ENCODE results near the gene MYL4.
"Not testable (repeated sequence)": the region's sequence is repeated elsewhere in the genome, so short reads cannot be mapped to it uniquely, and the experiment has no call there.

The MYL4 gene

DNA sequence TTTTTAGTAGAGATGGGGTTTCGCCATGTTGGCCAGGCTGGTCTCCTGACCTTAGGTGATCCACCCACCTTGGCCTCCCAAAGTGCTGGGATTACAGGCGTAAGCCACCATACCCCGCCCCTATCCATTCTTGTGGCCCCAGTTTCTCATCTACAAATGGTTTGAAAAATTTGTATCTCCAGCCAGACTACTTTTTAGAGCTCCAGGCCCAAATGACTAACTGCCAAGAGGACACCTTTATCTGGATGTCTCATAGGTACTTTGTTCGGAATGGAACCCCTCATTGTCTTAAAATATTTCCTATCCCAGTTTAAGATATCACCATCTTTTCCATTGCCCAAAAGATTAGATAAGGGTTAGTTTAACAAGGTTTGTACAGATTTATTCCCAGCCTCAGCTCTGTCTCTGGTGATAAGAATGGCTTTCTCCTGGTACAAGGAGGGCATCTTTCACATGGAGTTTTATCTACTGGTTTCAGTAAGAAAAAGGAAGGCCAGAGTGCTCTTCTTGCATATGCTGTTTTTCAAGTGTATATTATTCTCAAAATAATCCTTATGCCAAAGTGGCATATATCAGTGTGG lies 15.1 kb upstream of the MYL4 start:
- no peak for DNase-seq

DNA sequence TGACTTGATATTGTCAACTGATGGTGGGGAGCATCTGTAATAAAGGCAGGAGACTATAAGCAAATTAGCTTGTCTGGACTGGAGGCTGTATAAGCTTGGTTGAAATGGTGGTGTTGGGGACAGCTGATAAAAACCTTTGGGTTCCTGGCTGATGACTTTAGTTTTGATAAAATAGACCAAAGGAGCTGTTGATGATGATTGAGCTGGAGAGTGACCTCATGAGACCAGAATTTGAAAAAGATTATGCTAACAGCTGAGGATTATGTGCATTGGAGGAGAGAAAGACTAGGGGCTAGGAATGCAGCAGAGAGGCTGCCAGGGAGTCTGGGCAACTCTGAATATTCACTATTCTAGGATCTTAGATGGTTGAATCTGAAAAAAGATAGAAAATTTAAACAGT lies 11.3 kb upstream of the MYL4 start:
- DNase-seq, result no peak

DNA sequence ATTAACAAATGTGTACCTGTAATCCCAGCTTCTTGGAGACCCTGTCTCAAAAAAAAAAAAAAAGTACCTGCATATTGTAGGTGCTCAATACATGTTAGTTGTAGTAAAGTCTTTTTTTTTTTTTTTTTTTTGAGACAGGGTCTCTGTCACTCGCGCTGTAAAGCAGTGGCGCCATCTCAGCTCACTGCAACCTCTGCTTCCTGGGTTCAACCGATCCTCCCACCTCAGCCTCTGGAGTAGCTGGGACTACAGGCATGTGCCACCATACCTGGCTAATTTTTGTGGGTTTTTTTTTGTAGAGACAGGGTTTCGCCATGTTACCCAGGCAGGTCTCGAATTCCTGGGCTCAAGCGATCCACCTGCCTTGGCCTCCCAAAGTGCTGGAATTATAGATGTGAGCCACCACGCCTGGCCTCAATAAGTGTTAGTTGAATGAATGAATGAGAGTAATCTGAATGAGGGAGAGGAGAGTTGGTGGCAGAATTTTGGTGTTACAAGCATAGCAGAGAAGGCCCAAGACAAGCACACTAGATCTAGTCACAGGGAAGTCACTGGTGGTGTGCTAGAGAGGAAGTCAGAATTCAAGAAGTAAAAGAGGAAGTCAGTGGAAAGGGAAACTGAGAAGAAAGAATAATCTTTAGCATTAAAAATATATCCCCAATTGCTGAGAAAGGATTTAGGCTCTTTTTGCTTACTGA lies 9.4 kb upstream of the MYL4 start:
- DNase-seq, result no peak

DNA sequence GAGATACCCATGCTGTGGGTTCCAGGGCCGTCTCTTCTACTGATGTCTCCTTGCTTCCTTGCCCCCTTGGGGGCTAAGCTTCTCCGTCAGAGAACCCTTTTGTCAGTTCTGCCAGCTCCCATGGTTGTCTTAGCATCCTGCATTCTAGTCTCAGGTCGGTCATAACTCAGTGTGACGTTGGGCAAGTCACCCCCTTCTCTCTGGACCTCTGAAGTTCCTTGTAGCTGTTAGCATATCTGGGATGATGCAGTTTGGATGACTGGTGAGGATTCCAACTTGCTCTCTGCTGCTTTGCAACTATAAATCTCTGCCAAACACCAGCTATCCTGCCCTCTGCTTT lies 8.9 kb upstream of the MYL4 start:
- no peak for DNase-seq

DNA sequence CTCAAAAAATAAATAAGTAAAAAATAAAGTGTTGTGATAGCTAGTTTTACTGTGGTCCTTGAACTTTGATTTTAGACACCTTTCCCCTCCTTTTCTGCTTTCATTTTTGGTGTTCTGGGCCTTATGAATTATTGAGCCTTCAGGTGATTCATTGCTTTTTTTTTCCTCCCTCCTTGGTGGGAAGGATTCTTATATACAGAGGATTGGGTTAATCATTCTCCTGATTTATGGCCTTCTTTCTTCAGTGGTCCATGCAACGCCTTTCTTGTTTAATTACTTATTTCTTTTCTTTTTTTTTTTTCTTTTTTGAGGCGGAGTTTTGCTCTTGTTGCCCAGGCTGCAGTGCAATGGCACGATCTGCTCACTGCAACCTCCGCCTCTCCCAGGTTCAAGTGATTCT lies 8.0 kb upstream of the MYL4 start:
- DNase-seq, result no peak

DNA sequence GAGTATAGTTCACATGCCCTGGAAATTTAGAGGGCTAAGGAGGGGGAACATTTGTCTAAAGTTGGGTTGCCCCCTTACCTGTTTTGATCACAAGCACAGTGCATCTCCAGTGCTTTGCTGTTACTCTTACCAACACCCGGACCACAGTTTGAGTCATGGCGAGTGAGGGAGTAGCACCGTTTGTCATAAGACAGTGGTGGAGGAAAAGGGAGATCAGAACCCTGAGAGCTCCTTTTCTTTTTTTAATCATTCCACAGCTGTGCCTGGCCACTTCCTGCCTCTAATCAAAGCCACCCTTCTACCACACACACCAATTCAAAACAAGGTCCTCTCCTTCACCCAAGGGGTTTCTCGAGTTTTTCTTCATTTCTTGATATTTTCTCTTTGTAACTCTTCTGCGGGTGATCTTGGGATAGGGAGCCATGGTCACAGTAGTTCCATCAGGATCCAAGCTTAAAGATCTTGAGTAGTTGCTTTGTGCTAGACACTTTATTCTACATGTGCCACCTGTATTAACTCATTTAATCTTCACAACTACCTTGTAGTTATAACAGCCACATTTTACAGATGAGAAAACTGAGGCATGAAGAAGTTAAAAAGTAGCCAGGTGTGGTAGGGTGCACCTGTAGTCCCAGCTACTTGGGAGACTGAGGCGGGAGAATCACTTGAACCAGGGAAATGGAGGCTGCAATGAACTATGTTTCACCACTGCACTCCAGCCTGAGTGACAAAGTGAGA lies 5.0 kb upstream of the MYL4 start:
- no peak for DNase-seq

DNA sequence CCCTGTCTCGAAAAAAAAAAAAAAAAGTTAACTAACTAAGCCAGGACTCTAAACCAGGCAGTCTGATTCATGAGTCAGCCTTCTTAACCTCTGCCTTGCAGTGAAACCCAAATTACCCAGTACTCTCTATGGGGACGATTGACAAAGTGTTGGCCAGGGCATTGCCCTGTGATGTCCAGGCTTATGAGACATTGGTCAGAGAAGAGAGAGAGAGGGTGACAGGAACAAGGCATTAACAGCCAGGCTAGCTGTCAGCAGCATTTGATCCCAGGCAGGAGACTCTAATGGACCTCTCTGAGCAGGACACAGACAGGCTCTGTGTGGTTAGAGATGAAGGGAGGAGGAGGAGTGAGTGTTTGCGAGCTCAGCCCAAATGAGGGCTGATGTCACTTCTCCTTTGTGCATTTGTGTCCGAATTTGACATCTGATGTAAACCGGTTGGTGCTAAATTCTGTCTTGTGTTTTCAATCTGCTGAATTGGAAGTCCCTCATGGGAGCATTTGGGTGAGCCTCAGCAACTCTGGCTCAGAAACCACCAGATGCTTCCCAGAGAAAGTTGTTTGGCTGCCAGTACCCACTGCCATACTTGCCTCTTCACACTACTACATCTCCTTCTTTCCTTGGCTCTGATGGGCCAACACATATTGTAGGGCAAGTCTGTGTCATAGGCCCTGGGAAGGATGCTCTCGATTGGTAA lies 4.3 kb upstream of the MYL4 start:
- no peak for DNase-seq

DNA sequence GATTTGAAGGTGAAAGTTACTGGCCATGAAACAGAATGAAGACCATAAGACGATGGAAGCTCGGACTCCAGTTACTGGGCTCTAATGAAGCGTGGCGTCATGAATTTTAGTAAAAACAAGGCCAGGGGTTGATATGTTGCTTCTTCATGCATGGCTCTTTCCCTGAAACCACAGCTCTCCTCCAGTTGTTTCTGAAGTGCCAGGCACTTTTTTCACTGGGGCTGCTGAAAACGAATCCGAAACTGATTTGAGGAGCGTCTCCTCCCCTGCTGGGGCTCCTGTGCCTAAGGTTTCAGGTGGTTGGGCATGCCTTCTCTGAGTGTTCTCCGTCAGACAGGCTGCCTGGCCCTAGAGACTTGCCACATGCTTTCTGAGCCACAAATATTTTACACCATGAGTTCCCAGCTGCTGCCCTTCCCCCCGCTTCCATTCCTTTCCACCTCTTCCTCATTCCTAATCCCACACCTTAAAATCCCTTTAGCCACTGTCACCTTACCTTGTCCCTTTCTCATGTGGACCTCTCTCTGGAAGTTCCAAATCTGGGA lies 3.7 kb upstream of the MYL4 start:
- no peak for DNase-seq

DNA sequence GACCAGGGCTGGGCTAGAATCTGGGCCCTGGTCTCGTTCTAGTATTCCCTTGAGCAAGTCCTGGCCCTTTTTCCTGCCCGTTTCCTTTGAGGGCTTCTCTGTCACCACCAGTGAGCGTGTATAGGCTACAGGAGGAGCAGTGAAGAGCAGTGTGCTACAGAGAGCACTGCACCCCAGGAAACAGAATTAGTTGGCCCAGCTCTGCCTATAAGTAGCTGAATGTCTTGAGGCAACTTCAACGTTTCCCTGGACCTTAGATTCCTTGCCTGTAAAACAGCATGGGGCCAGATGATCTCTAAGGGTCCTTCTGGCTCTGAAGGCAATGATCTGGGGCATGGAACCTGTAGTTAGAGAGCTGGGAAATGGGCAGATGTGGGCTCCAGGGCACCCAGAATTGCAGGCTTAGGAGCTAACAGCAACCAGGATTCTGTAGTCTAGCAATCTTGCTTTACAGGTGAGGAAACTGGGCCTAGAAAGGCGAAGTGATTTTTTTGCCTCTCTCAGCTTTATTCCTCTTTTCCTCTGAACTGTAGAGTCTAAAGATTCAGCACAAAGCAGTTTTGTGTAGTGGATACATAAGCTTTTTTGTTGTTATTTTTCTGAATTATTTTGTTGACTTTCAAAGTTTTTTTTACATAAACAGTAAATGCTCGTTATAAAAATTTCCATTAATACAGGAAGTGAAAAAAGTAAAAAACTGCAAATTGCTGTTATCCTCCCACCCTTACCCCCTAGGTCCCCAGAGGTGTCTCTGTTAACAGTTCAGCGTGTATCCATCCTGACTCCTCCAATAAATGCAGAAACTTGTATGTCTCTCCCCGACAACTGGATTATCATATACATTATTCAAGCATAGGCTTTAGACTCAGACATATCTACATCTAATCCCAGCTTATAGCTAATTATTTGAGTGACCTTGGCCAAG lies 1.7 kb upstream of the MYL4 start:
- no peak for DNase-seq

DNA sequence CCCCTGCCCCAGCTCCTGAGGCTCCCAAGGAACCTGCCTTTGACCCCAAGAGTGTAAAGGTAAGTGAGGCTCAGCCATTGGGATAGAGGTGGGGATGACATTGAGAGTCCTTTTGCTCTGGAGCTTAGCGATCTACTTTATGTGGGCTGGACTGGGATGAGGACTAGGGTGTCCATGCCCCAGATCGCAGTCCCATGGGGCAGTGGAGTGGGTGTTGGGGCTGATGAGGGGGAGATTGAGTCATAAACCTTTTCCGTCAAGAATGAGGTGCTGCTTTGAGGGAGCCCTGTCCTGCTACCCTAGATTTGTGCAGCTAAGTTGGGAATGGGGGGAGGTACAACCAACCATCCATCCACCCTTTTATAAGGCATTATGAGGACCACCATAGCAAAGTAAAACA lies 351 bp downstream of the MYL4 start:
- no peak for DNase-seq

DNA sequence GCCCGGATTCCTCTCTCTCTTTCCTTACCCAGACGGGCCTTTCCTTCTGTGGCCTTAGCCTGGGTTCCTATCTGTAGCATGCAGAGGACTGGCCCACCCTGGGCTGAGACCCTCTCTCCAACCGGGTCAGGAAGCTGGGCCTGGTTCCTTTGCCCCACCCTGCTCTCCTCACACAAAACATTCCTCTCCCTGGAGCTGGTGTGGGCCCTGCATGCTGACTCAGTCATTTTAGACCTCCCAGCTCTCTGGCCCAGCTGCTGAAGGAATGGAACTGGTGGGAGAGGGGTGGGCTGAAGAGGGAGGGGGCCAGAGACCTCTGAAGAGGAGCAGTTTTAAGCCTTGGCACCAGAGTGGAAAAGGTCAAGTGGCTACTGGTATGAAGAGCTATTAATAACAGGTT lies 957 bp downstream of the MYL4 start:
- DNase-seq, result no peak

DNA sequence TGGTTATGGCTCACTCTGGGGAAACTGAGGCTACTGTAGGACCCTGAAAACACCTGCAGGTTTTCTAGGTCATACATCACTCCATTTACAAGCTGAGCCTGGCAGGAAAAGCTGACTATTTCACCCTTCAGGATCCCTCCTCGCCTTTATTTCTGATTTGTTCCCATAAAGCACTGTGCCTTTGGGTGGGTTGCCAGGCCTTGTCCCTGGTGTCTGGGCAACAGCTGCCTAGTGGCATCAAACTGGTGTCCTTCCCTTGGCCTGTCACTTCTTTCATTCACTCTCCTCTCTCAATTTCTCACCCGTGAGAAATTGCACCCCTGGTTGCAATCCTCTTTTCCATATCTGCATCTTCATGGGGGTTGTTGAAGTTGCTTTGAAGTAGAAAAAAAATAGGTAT lies 1.6 kb downstream of the MYL4 start:
- DNase-seq, result no peak

DNA sequence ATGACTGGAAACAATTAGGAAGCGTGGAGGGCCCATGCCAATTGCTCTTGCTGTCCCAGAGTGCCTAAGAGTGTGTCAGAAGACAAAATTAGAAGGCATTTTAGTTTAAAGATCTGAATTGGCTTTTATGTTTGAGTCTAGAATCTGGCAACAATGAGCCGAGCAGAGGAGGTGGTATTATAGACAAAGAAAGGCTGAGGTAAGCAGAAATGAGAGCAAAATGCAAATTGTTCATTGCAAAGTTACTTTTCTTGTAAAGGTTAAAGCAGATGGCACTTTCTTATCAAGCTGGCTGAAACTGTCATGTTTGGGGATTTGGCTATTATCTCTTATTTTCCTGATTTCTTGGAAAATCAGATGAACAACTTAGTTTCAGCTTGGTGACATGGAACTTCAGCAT lies 3.3 kb downstream of the MYL4 start:
- no peak for DNase-seq

DNA sequence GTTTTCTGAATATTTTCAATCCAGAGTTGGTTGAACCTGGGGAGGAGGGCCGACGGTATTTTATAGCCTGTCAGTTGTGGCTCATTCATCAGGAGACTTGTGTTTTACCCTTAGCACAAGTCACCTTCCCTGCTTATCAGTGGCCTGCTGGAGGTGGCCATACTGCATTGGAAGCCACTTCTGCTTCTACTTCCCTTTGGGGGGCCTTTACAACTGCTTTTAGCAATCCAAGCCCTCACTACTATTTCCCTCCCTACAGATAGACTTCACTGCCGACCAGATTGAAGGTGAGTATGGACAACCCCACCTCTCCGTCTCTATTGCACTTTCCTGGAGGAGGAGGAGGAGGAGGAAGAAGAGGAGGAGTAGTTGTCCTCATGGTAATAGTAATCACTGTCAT lies 4.4 kb downstream of the MYL4 start:
- no peak for DNase-seq

DNA sequence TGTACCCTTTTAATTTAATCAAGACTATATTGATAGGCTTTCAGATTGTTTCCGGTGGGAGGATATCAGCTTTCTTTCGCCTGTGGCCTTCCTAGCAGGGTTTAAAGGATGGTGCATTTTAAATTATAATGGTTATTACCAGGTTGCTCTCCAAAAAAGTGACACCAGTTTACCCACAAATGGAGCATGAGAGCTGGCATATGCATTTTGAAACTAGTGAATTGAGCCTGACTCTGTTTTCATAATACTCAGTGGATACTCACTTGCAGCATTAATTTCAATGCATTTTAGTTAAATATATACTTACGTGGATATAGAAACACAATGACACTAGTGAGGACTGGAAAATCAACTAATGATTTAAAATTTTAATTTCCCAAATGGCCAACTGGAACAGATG lies 5.8 kb downstream of the MYL4 start:
- DNase-seq, result no peak

DNA sequence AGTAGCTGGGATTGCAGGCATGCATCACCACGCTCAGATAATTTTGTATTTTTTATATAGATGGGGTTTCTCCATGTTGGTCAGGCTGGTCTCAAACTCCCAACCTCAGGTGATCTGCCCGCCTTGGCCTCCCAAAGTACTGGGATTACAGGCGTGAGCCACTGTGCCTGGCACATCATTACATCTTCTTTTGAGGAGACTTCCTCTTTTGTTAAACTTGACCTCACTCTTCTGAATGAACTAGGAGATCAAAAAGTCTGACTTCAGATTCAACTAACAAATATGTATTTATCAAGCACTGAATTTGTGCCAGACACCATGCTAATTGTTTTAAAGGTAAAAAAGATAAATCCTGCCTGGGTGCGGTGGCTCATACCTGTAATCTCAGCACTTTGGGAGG lies 7.7 kb downstream of the MYL4 start:
- DNase-seq, result not testable (repeated sequence)

DNA sequence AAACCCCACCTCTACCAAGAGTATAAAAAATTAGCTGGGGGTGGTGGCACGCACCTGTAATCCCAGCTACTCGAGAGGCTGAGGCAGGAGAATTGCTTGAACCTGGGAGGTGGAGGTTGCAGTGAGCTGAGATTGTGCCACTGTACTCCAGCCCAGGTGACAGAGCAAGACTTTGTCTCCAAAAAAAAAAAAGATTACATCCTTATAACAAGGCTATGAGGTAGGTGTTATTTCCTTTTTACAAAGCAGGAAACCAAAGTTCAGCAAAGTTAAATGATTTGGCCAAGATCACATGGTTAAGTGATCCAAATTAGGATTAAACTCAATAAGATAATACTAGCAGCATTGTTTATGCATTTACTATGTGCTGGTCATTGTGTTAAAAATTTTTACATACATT lies 8.1 kb downstream of the MYL4 start:
- not testable (repeated sequence) for DNase-seq

DNA sequence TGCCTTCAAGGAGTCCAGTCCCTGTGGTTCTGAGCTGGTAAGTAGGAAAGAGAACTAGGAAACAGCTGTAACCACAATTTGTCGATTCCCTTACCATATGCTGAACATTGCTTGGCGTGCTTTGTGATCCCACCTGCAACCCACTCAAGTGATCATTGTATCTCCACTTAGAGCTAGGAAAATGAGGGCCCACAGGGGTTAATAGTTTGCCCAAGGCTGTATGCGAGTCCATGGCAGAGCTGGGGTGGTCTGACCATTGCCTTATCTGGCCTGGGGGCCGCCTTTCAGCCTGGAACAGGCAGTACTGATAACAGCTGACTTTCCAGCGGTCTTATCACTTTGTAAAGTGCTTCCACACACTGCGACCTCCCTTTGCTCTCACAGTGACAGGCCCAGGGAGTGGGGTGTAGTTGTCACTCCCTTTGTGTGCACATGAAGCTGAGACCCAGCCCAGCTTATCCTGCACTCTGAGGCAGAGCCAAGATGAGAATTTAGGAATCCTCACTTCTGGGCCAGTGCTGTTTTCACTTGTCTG lies 9.8 kb downstream of the MYL4 start:
- DNase-seq, result no peak

DNA sequence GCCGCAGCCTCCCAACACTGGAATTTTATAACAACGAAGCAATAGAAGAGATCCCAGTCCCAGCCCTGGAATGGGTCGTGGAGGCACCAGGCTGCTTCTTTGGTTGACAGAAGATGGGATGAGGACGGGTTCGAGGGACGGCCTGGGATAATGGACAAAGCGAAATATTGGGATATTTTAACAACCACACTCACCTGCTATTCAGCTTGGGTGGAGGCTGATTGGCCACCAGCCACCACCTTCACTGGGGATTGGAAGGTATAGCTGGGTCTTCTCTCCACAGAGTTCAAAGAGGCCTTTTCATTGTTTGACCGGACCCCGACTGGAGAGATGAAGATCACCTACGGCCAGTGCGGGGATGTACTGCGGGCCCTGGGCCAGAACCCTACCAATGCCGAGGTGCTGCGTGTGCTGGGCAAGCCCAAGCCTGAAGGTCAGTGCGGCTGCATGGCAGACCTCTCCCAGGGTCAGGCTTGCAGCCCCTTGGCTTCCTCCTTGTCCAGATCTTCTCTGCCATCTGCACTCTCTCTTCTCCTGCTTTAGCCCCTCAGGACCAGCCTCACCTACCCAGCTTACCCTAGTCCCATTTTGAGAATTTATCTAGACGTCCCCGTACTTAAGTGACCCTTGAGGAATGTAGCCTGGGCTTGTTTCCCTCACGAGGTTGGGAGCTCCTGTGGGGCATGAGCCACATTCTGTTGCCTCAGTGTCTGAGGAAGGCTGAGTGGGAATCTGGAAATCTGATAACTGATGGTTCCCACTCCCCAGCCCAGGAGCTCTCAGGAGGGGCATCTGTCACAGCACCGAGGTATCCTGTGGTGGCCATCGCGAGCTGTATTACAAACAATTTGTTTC lies 10.7 kb downstream of the MYL4 start:
- no peak for DNase-seq

DNA sequence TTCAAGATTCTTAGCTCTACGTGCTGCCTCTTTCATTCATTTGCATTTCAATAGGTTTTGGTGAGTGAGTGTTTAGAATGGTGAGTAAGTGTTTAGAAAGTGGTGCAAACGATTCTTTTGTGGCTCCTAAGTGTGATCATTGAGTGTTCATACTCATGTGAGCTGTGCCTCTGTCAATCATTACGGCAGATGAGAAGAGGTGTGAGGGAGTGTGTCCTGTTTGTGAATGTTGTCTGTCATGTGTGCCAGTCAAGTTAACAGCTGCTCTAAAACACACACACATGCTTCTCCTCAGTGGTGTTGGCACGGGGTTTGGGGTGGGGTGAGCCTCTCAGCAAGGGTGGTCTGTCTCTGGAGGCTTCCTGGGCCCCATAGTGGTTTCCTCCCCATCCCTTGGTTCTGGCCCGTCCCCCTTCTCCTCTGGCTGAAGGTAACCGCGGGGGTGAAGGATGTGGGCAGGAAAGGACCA lies 11.4 kb downstream of the MYL4 start:
- DNase-seq, result no peak

DNA sequence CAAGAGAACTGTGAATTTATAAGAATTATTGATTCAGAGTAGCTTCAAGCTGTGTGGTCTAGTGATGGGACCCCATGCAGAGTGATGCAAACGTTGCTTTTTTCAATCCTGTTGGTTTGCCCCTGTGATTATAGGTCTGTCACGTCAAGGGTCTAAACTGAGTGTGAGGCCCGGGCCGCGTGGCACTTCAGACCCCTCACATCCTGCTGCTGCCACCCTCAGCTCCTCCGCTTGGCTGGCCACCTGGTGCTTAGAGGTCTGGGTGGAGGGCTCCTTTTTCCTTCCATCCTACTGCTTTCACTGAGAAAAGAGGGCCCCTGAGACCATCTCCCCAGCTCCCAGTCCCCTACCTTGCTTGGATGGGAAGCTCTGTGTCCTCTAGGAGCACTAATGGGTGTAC lies 12.0 kb downstream of the MYL4 start:
- no peak for DNase-seq

Data from NCI-H1105 treated with DMSO at 0.1 percent for 48 hours (cell line).